K562 (cell line): Measurements from ENCODE around the gene SCGB3A2. TPM values are rescaled to one million over a fixed set of nuclear protein-coding genes. Genes with fewer than 3 reads are reported as not detected.

Experiments used
- TAF9B ChIP-seq: fragments of 450-650 bp; IDR thresholded peaks from 2 replicates; pipeline ENCODE4 v1.6.1; 2018; ENCODE audit warnings: mild to moderate bottlenecking; ENCODE audit not compliant: partially characterized antibody
- ZBTB40 ChIP-seq, 2 experiments: fragments of 450-650 bp in 1 of 2; sonication (generic) in 1 of 2; formaldehyde crosslinking in 1 of 2; IDR thresholded peaks; 2 replicates each; pipeline versions ENCODE4 v1.7.1 to v1.9.0; 2016 to 2022; ENCODE audit warnings: inconsistent platforms in 1 of 2, mild to moderate bottlenecking in 1 of 2, missing genetic modification reagents in 1 of 2
- ZNF280B ChIP-seq: fragments of 250-450 bp; sonication (Bioruptor Pico); IDR thresholded peaks from 2 replicates; pipeline ENCODE4 v1.5.1; 2021; ENCODE audit warnings: mild to moderate bottlenecking
- ZNF347 ChIP-seq: fragments of 450-650 bp; formaldehyde crosslinking; IDR thresholded peaks from 2 replicates; pipeline ENCODE4 v1.4.0; 2020; ENCODE audit warnings: low read depth, mild to moderate bottlenecking, moderate library complexity
- ZNF407 ChIP-seq: fragments of 450-650 bp; IDR thresholded peaks from 2 replicates; pipeline ENCODE4 v1.6.1; 2016; ENCODE audit warnings: low read depth
- polyA plus RNA-seq, 8 experiments: library from polyadenylated mRNA; depleted of rRNA in 4 of 8; stranded (reverse) in 5 of 8; unstranded in 3 of 8; fragments of >200 nt; fragmentation: Nextera tagmentation in 2 of 8; fragmentation: Illumina TruSeq in 1 of 8; extraction: Ambion mirVana in 2 of 8; extraction: Trizol in 1 of 8; gene quantifications; 2 replicates each; pipeline versions ENCODE4 v1.2.1 to v1.2.3, GENCODE V29; 2011 to 2014; ENCODE audit warnings: inconsistent platforms in 1 of 8, missing spikeins in 1 of 8
- total RNA-seq, 7 experiments: library from RNA; depleted of rRNA in 6 of 7; stranded (reverse); fragments of >200 nt in 6 of 7; fragmentation: Illumina TruSeq in 2 of 7; extraction: Trizol in 2 of 7; gene quantifications; 2 replicates each; pipeline versions ENCODE4 v1.2.1 to v1.2.3, GENCODE V29; 2011 to 2021; ENCODE audit warnings: low replicate concordance in 1 of 7

The SCGB3A2 gene
- total and polyA plus RNA-seq, 9 of the 15 experiments (the other 6 are each of a cell fraction or from before 2014, with no cell fraction given), result 0.35 TPM; not detected in 8

DNA sequence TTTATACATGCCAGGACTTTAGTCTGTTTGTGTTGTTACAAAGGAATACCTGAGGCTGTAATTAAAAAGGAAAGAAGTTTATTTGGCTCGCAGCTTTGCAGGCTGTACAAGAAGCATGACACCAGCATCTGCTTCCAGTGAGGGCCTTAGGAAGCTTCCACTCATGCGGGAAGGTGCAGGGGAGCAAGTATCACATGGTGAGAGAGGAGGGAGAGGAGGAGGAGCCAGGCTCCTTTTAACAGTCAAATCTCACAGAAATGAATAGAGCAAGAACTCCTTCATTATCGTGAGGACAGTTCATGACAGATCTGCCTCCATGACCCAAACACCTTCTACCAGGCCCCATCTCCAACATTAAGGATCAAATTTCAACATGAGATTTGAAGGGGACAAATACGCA, 46.5 kb downstream of the SCGB3A2 start (continued):
- TF ChIP-seq ZBTB40 (IDR thresholded peaks at IDR 0.05), result no peak
- no peak for TF ChIP-seq ZBTB40 (CRISPR knock-in tag; IDR thresholded peaks at IDR 0.05)
- no peak for TF ChIP-seq ZNF347 (CRISPR knock-in tag)
- no peak for TF ChIP-seq TAF9B
- TF ChIP-seq ZNF407, result no peak
- no peak for TF ChIP-seq ZNF280B (CRISPR knock-in tag)
